Thyroid gland (tissue), 4 donors: ENCODE data around the gene PRKCE. TPM values are rescaled to one million over a fixed set of nuclear protein-coding genes. Genes with fewer than 3 reads are reported as not detected.

Experiments
- DNase-seq, 2 donors: peaks; one replicate each; pipeline ENCODE4 v3.0.0-alpha.2; 2019
- H3K27ac ChIP-seq, 3 donors: fragments of 200-600 bp; sonication (generic); 1 replicate in 2 of 3; 2 replicates in 1 of 3; pipeline ENCODE4 v1.5.1; 2016 to 2019; ENCODE audit warnings: mild to moderate bottlenecking in 1 of 3, moderate library complexity in 1 of 3
- H3K27me3 ChIP-seq: fragments of 200-600 bp; sonication (generic); one replicate; pipeline ENCODE4 v1.5.1; 2019
- H3K36me3 ChIP-seq, 2 donors: fragments of 200-600 bp; sonication (generic); one replicate each; pipeline ENCODE4 v1.5.1; 2016 to 2019
- H3K4me1 ChIP-seq, 2 donors: fragments of 200-600 bp; sonication (generic); one replicate each; pipeline ENCODE4 v1.5.1; 2017 to 2019
- H3K4me3 ChIP-seq, 3 donors: fragments of 200-600 bp; sonication (generic); replicated peaks in 1 of 3; 1 replicate in 2 of 3; 2 replicates in 1 of 3; pipeline ENCODE4 v1.5.1; 2016; ENCODE audit warnings: mild to moderate bottlenecking in 1 of 3
- H3K9me3 ChIP-seq: fragments of 200-600 bp; sonication (generic); one replicate; pipeline ENCODE4 v1.5.1; 2017
- CTCF ChIP-seq, 6 experiments: fragments of 200-600 bp in 3 of 6; fragments of 450-650 bp in 3 of 6; sonication (generic) in 3 of 6; IDR thresholded peaks; one replicate each; pipeline ENCODE4 v1.5.1; 2016 to 2019; ENCODE audit warnings: antibody characterized with exemption in 6 of 6, mild to moderate bottlenecking in 2 of 6, inconsistent platforms in 1 of 6, moderate library complexity in 1 of 6
- POLR2A ChIP-seq, 2 donors: fragments of 450-650 bp; IDR thresholded peaks; one replicate each; pipeline ENCODE4 v1.6.1; 2017; ENCODE audit warnings: antibody characterized with exemption in 2 of 2, mild to moderate bottlenecking in 2 of 2, moderate library complexity in 1 of 2
- WGBS, 2 donors: methylation state at CpG; one replicate each; pipeline ENCODE4 v1.1.5; 2017; 5-methylcytosine and 5-hydroxymethylcytosine counted together
- intact Hi-C: fragments of 100-400 bp; cut with DNase I; formaldehyde crosslinking; loops from one replicate; pipeline ENCODE4 v1.15.1; 2023
- total RNA-seq, 4 donors: library from RNA; depleted of rRNA; stranded (reverse); fragments of >200 nt; gene quantifications; one replicate each; pipeline ENCODE4 v1.2.3, GENCODE V29; 2016

PRKCE gene
- total RNA-seq, 4 donors from 2014 or later: 8.4 to 35.3 (median 15.2) TPM

- Histone ChIP-seq H3K27me3 (no peaks in the 10 kb centered on the region), H3K36me3 (no peaks in the 10 kb centered on the region), H3K4me3 (no peak overlapping the region), H3K4me1 (no peaks in the 10 kb centered on the region), H3K9me3 (no peaks in the 10 kb centered on the region), H3K27ac (no peak overlapping the region)
- TF ChIP-seq POLR2A (IDR thresholded peaks at IDR 0.05) (no peak), CTCF (IDR thresholded peaks at IDR 0.05) (no peak)
- intact Hi-C loops: no loop called here
- WGBS, 2 donors: 95 to 96% methylated on average over 2 of the region's 2 CpGs
- DNase-seq: no peak
These were observed 72.4 kb downstream of the PRKCE start for GRCh38 chr2:45723857-45724256.

GRCh38 chr2:45724335-45724734 lies 72.9 kb downstream of the PRKCE start:
- whole genome bisulfite sequencing, 2 donors: 24 to 28% methylated on average over 2 of the region's 2 CpGs
- TF ChIP-seq POLR2A (IDR thresholded peaks at IDR 0.05) (no peak), CTCF (IDR thresholded peaks at IDR 0.05) (no peak)
- H3K36me3 ChIP-seq: no peaks in the 10 kb centered on the region
- H3K4me3 ChIP-seq: no peak overlapping the region
- DNase-seq: no peak
- no peaks in the 10 kb centered on the region for H3K4me1 ChIP-seq
- no peak overlapping the region for H3K27ac ChIP-seq
- intact Hi-C loops: no loop called here
- no peaks in the 10 kb centered on the region for H3K9me3 ChIP-seq
- no peaks in the 10 kb centered on the region for H3K27me3 ChIP-seq

GRCh38 chr2:45725731-45726130 lies 74.3 kb downstream of the PRKCE start:
- no peak for TF ChIP-seq CTCF (IDR thresholded peaks at IDR 0.05)
- 94 to 95% methylated on average over 8 of the region's 8 CpGs for WGBS, 2 donors
- no peak for DNase-seq
- H3K27ac ChIP-seq: no peak overlapping the region
- no peaks in the 10 kb centered on the region for H3K9me3 ChIP-seq
- no peaks in the 10 kb centered on the region for H3K4me1 ChIP-seq
- H3K4me3 ChIP-seq: no peak overlapping the region
- no peaks in the 10 kb centered on the region for H3K36me3 ChIP-seq
- H3K27me3 ChIP-seq: no peaks in the 10 kb centered on the region
- intact Hi-C loops: no loop called here

GRCh38 chr2:45726188-45726587 lies 74.7 kb downstream of the PRKCE start:
- Histone ChIP-seq H3K4me1 (no peaks in the 10 kb centered on the region), H3K27me3 (no peaks in the 10 kb centered on the region), H3K36me3 (no peaks in the 10 kb centered on the region), H3K9me3 (no peaks in the 10 kb centered on the region), H3K4me3 (no peak overlapping the region), H3K27ac (no peak overlapping the region)
- intact Hi-C loops: no loop called here
- TF ChIP-seq POLR2A (IDR thresholded peaks at IDR 0.05) (no peak), CTCF (IDR thresholded peaks at IDR 0.05) (no peak)
- 92 to 93% methylated on average over 4 of the region's 4 CpGs for WGBS, 2 donors
- DNase-seq: no peak

- H3K9me3 ChIP-seq: no peaks in the 10 kb centered on the region
- WGBS, 2 donors: 85 to 90% methylated on average over 4 of the region's 4 CpGs
- no peaks in the 10 kb centered on the region for H3K36me3 ChIP-seq
- no peak overlapping the region for H3K27ac ChIP-seq
- H3K4me3 ChIP-seq: no peak overlapping the region
- no peak for TF ChIP-seq POLR2A (IDR thresholded peaks at IDR 0.05)
- no peak for TF ChIP-seq CTCF (IDR thresholded peaks at IDR 0.05)
- no peaks in the 10 kb centered on the region for H3K4me1 ChIP-seq
- DNase-seq: no peak
- H3K27me3 ChIP-seq: no peaks in the 10 kb centered on the region
- intact Hi-C loops: no loop called here
These were observed 77.0 kb downstream of the PRKCE start for GRCh38 chr2:45728458-45728942.
